GM12878 (cell line): Measurements from ENCODE around the gene PRKAG2.

Source experiments
- CTCF ChIP-seq, 3 experiments: IDR thresholded peaks in 2 of 3; conservative IDR thresholded peaks in 1 of 3; 2 replicates each; pipeline ENCODE4 v1.5.1; 2011; ENCODE audit warnings: low read depth in 3 of 3, low read length in 3 of 3, mild to moderate bottlenecking in 3 of 3, control low read depth in 2 of 3, moderate library complexity in 2 of 3, inconsistent platforms in 1 of 3, mixed read lengths in 1 of 3; ENCODE audit not compliant: control insufficient read depth in 2 of 3, insufficient read depth in 1 of 3; ENCODE audit errors: extremely low read depth in 1 of 3
- DPF2 ChIP-seq: fragments of 450-650 bp; IDR thresholded peaks from 2 replicates; pipeline ENCODE4 v1.6.1; 2017; ENCODE audit warnings: mild to moderate bottlenecking
- EZH2 ChIP-seq: IDR thresholded peaks from 2 replicates; pipeline ENCODE4 v1.6.1; 2012; ENCODE audit warnings: low read depth, mild to moderate bottlenecking, control low read depth, inconsistent platforms, low read length, borderline replicate concordance; ENCODE audit not compliant: control insufficient read depth
- FOXK2 ChIP-seq: fragments of 450-650 bp; IDR thresholded peaks from 2 replicates; pipeline ENCODE4 v1.6.1; 2017; ENCODE audit warnings: mild to moderate bottlenecking, moderate library complexity
- HDGF ChIP-seq: fragments of 450-650 bp; IDR thresholded peaks from 2 replicates; pipeline ENCODE4 v1.6.1; 2016; ENCODE audit warnings: antibody characterized with exemption
- JUND ChIP-seq: IDR thresholded peaks from 2 replicates; pipeline ENCODE4 v1.6.1; 2012; ENCODE audit warnings: low read depth, mild to moderate bottlenecking, low read length, improper control_type of control experiment, moderate library complexity
- KDM1A ChIP-seq: fragments of 200-600 bp; sonication (generic); IDR thresholded peaks from 2 replicates; pipeline ENCODE4 v1.6.1; 2016; ENCODE audit warnings: borderline replicate concordance
- MAX ChIP-seq: IDR thresholded peaks from 2 replicates; pipeline ENCODE4 v1.6.1; 2012; ENCODE audit warnings: low read depth, low read length, improper control_type of control experiment
- POLR2A ChIP-seq: IDR thresholded peaks from 2 replicates; pipeline ENCODE4 v1.6.1; 2011; ENCODE audit warnings: low read depth, mild to moderate bottlenecking, low read length
- SMAD5 ChIP-seq: IDR thresholded peaks from 2 replicates; pipeline ENCODE4 v1.6.1; 2016; ENCODE audit warnings: antibody characterized with exemption, low read depth
- ZBTB11 ChIP-seq: fragments of 450-650 bp; formaldehyde crosslinking; IDR thresholded peaks from 2 replicates; pipeline ENCODE4 v1.5.0; 2022; ENCODE audit warnings: mild to moderate bottlenecking, missing genetic modification characterization

- TF ChIP-seq POLR2A (no peak), JUND (no peak), EZH2 (no peak), CTCF (IDR thresholded peaks at IDR 0.05 in 2 of 3, conservative IDR thresholded peaks at IDR 0.05 in 1 of 3; ENCODE audit: control insufficient read depth in 2 of 3, extremely low read depth in 1 of 3, insufficient read depth in 1 of 3, low read depth in 3 of 3, low read length in 3 of 3) (no peak), FOXK2 (no peak), HDGF (no peak), SMAD5 (no peak), ZBTB11 (no peak), MAX (no peak), KDM1A (no peak), DPF2 (no peak)
Measured at GRCh38 chr7:151838861-151839381, 38.0 kb downstream of the PRKAG2 start.
